OCI-LY1 (cell line): ENCODE measurements around the gene PCNT.

Source experiments
- CTCF ChIP-seq: fragments of 200-600 bp; sonication (generic), shearing (Covaris generic); IDR thresholded peaks from 2 replicates; pipeline ENCODE4 v1.5.1; 2017; ENCODE audit warnings: mild to moderate bottlenecking, antibody characterized with exemption, low read length, moderate library complexity, mixed read lengths
- EZH2 ChIP-seq: fragments of 200-600 bp; sonication (generic), shearing (Covaris generic); IDR thresholded peaks from 2 replicates; pipeline ENCODE4 v1.8.0; 2017; ENCODE audit warnings: borderline replicate concordance, mixed run types, mild to moderate bottlenecking, antibody characterized with exemption, low read length, moderate library complexity, mixed read lengths

- peak; percentile 32; the same call in 1 of the 2 replicates for TF ChIP-seq CTCF
- no peak for TF ChIP-seq EZH2
Measured at GRCh38 chr21:46326110-46326703, 2.3 kb downstream of the PCNT start.
